Nucleus accumbens (tissue), 56 donors: ENCODE results near the gene NEMP1.
A peak's percentile ranks its signal among the peaks of the same experiment; 100 is the strongest.

ENCODE experiments used
- DNase-seq, 56 donors: peaks; one replicate each; lab custom pipeline; 2025; lab: John Stamatoyannopoulos, UW

Gene NEMP1

DNA sequence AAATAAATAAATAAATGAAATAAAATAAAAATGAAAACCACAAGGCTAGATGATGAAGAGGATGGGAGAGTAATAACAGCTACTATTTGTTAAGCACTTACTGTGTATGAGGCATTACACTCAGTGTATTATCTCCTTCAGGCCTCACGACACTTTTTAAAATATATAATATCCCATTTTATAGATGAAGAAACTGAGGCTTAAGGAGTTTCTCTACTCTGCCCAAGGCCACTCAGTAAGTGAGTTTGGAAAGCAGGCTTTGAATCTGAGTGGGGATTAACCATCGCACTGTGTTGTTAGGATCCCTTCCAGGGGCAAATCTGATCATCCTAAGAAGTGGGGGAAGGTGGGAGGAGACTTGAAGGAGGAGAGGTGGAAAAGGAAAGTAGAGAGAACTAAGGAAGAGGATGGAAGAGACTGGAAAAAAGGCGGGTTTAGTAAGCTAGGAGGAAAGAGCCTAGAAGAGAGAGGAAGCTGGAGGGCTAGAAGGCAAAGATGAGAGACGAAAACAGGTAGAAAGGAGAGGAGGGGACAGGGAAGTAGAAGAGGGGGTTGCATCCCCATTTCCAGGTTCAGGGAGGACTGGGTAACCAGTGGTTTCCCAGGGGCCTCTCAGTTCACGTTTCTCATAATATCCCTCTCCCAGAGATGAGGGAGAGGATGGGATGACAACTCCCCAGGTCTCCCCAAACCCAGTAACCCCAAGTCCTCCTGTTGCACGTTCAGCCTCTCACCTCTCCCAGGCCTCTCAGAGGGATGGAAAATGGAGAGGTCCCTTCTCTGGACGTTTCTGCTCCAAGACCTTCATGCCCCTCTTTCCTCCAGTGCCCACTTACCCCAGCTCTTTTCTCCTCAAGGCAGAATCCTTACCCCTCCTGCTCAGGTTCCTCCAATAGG lies 30.9 kb upstream of the NEMP1 start:
- DNase-seq = no peak

- DNase-seq = no peak
Measured at GRCh38 chr12:57107456-57108155, 29.0 kb upstream of the NEMP1 start.

DNA sequence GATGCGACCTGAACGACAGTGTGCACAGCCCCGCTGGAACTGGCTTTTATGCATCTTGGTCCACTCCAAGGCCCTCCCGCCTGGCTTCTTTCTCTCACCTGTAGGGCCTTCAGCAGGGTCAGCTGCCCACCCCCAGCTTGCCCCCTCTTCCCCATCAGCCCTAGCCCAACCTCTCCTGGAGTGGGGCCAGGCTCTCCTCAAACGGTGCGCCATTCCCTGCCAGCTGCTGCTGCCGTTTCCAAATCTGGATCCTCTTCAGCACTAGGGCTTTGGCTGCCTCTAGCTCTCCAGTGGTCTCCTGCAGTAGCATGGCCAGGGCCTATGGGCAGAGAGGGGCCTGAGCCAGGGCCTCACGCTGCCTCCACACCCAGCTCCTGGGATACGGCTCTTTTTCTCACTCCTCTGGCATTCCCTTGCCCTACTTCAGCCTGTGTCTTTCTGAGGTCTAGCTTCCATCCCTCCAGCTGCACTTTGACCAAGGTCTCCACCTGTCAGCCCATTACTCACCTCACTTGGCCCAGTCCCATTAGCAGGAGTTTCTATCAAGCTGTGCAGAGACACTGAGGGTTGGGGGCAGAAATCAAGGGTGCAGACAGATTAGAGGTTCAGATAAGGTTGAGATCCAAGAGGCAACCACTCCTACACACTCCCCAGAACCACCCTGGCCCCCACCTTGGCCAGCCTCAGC lies 27.6 kb upstream of the NEMP1 start:
- DNase-seq = no peak

DNA sequence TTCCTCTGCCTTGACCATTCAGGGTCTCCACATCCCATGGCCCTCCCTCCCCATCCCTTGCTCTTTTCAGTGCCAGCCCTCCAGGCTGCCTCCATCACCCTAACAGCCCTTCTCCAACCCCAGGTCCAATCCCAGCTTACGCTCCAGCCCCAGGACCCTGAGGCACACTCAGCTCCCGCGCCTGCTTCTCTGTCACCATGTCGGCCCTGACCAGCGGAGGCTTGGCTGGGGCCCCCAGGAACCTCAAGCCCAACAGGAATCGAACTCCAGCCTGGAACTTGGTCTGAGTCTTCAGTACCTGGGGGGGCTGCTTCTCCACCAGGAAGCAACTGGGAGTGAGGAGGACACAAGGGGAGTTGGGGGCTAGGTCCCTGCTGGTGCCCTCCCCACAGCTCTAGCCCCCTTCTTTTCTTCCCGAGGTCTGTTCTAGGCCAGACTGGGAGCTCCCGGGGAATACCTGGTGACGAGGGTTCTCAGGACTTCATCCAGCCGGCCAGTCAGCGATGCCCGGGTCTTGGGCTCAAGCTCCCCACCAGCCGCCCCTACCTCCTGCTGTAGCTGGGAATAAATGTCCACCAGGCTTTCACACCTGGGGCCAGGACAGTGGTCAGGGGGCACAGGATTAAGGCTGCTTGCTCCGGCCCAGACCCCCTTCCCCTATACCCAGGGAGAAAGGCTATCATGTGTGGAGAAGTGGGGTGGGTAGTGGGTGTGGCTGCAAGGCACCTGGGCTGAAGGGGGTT lies 26.6 kb upstream of the NEMP1 start:
- no peak for DNase-seq

- DNase-seq = no peak
Measured at GRCh38 chr12:57104292-57104910, 25.8 kb upstream of the NEMP1 start.

DNA sequence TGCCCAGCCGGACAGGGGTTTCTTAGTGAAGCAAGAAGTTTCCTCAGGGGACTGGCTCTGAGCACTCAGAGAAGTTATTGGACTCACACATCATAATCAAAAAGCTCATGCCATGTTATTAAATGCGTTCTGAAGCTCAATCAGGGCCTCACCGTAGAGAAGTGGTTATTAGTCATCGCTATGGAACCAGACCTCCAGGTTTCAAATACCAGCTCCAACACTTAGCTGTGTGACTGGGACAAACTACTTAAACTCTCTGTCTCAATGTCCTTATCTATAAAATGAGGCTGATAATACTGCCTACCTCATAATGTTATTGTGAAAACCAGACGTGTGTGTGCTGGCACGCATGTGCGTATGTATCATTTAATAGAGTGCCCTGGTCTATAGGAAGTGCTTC lies 25.3 kb upstream of the NEMP1 start:
- DNase-seq = no peak

GRCh38 chr12:57101892-57102695 lies 23.5 kb upstream of the NEMP1 start:
- DNase-seq = no peak

DNA sequence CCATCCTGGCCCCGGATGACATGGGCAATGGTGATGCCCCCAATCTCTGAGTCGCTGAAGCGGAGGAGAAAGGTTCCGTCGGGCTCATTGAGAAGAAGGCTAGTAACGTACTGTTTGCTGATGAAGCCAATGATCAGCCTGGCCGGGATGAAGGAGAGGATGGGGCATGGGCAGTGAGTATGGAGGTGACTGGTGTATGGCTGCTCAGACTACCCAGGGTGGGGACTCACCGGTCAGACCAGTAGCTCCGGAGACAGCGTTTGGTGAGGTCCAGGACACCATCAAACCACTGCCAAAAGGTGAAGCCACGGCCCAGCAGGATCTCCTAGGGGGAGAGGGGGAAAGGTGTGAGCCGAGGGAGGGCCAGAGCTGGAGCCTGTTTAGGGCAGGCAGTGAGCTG lies 21.2 kb upstream of the NEMP1 start:
- DNase-seq = no peak

DNA sequence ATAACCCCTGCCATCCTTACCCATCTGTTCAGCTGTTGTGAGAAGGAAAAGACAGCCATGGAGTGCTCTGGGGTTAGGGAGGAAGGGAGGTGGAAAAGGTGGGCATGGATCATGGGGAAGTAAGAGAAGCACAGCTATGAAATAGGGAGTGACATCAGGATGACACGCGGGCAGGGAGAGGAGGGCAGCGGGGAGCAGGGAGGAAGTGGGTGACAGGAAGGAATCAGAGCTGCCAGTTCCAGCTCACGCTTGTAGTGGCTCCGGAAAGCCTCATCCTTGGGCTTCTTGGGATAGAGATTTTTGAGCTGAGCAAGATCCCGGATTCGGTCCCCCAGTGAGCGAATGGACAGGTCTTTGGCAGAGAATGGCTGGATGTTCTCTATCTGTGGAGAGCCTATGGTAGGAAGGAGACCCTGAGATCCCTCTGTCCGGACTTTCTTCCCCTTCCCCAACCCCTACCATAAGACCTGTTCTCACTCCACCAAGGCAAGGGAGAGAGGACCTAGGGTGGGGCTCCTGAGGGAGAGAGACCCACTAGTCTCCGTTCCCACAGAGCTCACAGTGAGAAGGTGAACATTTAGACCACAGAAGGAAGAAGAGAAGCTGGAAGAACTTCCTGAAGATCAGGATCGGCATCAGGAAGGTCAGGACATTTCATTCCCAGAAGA lies 20.6 kb upstream of the NEMP1 start:
- DNase-seq = no peak

GRCh38 chr12:57098546-57098945 lies 20.0 kb upstream of the NEMP1 start:
- DNase-seq = no peak

- no peak for DNase-seq
Measured at GRCh38 chr12:57097554-57097835, 18.9 kb upstream of the NEMP1 start.

GRCh38 chr12:57096748-57097553 lies 18.4 kb upstream of the NEMP1 start:
- DNase-seq = no peak

GRCh38 chr12:57096099-57096572 lies 17.5 kb upstream of the NEMP1 start:
- DNase-seq = peak in 27 of 56 donors; percentile 12 to 77 (median 44)

DNA sequence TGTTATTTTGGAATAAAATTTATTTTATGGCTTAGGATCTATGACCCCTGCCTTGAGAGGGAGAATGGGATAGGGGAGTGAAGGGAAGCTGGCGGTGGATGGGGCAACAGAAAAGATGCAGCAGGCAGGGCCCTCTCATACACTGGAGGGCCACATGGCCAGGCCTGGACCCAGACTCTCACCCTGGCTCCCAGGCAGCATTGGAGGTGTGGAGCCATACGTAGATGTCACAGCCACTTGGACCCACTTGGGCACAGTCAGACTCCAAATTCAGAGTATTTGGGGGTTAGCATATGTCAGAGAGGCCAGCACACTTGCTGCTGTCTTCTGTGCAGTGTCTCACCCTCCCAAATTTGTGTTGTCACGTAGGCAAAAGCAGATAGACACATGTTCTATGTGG lies 16.8 kb upstream of the NEMP1 start:
- DNase-seq = no peak

DNA sequence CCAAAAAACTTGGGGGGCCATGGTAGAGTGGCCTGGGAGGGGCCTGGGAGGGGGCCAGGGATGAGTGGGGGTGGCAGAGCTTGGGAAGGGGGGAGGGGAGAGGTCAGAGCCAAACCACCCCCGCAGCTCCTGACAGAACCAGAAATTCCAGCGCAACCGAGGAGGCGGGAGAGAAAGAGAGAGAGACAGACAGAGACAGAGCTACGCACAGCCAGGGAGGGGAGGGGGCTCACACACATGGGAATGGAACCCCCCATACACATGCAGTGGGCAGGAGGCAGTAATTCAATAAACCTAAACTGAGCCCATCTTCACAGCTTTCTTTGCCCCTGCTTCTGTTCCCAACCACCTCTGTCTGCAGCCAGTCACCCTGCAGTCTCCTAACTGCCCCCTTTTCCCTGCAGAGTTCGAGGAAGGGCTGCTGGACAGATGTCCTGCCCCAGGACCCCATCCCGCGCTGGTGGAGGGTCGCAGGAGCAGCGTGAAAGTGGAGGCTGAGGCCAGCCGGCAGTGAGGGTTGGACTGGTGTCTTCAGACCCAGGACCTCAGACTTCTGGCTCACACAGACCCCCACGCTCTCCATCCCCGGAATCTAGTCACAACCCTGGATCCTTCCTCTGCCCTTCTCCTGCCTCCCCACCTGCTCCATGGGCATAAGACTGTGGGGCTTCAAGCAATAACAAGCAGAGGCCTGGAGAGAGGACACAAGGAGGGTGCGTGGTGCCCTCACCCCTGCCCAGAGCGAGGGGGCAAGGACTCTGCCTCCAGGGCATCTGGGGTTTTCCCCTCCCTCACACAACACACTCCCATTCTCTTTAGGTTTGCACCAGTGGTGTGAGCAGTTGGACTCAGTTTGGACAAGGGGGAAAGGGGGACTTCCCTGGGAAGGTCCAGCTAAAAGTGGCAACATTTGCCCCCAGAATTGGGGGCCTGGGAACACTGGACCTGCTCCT lies 15.9 kb upstream of the NEMP1 start:
- peak in 7 of 56 donors; percentile 41 to 64 (median 48) for DNase-seq

GRCh38 chr12:57093415-57094207 lies 15.0 kb upstream of the NEMP1 start:
- DNase-seq = peak in 29 of 56 donors; percentile 9 to 73 (median 33)
